Central memory CD8-positive, alpha-beta T cell (primary cell): Measurements from ENCODE around the gene BIVM.
"Not testable (repeated sequence)": the region's sequence is repeated elsewhere in the genome, so short reads cannot be mapped to it uniquely, and the experiment has no call there.

Experiments
- ATAC-seq: fragments of 150-1000 bp; cut with Tn5 transposase; replicated peaks from 2 replicates; pipeline ENCODE4 v1.10.0; 2022; ENCODE audit warnings: mild to moderate bottlenecking, moderate FRiP score, moderate number of reproducible peaks; ENCODE audit not compliant: poor library complexity, severe bottlenecking; ENCODE audit errors: extremely low read depth
- DNase-seq, 2 donors: peaks; one replicate each; pipeline ENCODE4 v3.0.0; 2021; ENCODE audit warnings: low spot score in 2 of 2
- H3K27ac Mint-ChIP-seq: one replicate; pipeline ENCODE4 v1.8.0; 2022; ENCODE audit warnings: low read depth, mild to moderate bottlenecking, moderate library complexity, mixed read lengths
- H3K27me3 Mint-ChIP-seq: one replicate; pipeline ENCODE4 v1.8.0; 2022; ENCODE audit warnings: mixed read lengths
- H3K36me3 Mint-ChIP-seq: one replicate; pipeline ENCODE4 v1.8.0; 2022; ENCODE audit warnings: mild to moderate bottlenecking, moderate library complexity, mixed read lengths; ENCODE audit not compliant: insufficient read depth
- H3K4me1 Mint-ChIP-seq: one replicate; pipeline ENCODE4 v1.8.0; 2022; ENCODE audit warnings: mixed read lengths
- H3K4me3 Mint-ChIP-seq: one replicate; pipeline ENCODE4 v1.8.0; 2022; ENCODE audit warnings: mild to moderate bottlenecking, moderate library complexity, mixed read lengths
- H3K9me3 Mint-ChIP-seq: one replicate; pipeline ENCODE4 v1.8.0; 2022; ENCODE audit warnings: mixed read lengths

Gene BIVM

DNA sequence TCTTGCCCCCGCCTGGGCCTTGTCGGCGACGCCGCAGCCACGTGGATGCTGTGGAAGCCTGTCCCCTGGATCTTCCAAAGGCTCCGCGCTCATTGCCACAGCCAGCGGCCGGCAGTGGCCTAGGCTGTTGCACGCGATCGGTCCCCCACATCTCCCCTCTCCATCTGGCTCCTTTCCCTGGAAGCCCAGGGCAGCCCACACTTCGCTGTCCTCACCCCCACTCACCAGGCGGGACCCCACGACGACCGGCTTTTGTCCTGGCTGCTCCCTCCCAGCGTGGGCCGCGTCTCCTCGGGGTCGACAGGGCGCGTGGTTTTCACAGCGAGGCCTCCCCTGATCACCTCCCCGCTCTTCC is 24.7 kb upstream of the BIVM start:
- ATAC-seq (no peak), DNase-seq (no peak)
- no peaks in the 10 kb centered on the region for H3K27me3 Mint-ChIP-seq
- H3K36me3 Mint-ChIP-seq = peaks cover 1% of the 10 kb centered on the region
- peak overlapping the region; percentile 85 for H3K4me3 Mint-ChIP-seq
- H3K9me3 Mint-ChIP-seq = no peaks in the 10 kb centered on the region
- H3K27ac Mint-ChIP-seq = peak overlapping the region; percentile 92
- peaks cover 24% of the 10 kb centered on the region for H3K4me1 Mint-ChIP-seq

- Mint-ChIP-seq H3K36me3 (peaks cover 5% of the 10 kb centered on the region), H3K4me1 (peaks cover 30% of the 10 kb centered on the region), H3K27ac (peak overlapping the region; percentile 92), H3K4me3 (peak overlapping the region; percentile 85), H3K27me3 (no peaks in the 10 kb centered on the region), H3K9me3 (no peaks in the 10 kb centered on the region)
- ATAC-seq = no peak
- DNase-seq = no peak
Measured at GRCh38 chr13:102774591-102775520, 24.1 kb upstream of the BIVM start.

- Mint-ChIP-seq H3K27ac (no peak overlapping the region), H3K4me3 (no peak overlapping the region), H3K4me1 (peaks cover 29% of the 10 kb centered on the region), H3K9me3 (no peaks in the 10 kb centered on the region), H3K36me3 (peaks cover 5% of the 10 kb centered on the region), H3K27me3 (no peaks in the 10 kb centered on the region)
- DNase-seq (no peak), ATAC-seq (no peak)
Measured at GRCh38 chr13:102776271-102776670, 22.6 kb upstream of the BIVM start.

DNA sequence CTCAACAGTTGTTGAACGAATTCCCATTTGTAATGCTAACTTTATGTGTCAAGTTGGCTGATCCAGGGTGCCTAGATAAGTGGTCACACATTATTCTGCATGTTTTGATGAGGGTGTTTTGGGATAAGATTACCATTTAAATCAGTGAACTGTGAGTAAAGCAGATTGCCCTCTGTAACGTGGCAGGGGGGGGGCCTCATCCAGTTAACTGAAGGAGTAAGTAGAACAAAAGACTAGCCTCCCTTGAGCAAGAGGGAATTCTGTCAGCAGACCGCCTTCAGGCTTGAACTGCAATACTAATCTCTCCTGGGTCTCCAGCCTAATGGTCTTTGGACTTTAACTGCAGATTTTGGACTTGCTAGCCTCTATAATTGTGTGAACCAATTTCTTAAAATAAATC is 21.2 kb upstream of the BIVM start:
- H3K4me3 Mint-ChIP-seq = no peak overlapping the region
- peaks cover 26% of the 10 kb centered on the region for H3K4me1 Mint-ChIP-seq
- H3K27ac Mint-ChIP-seq = no peak overlapping the region

GRCh38 chr13:102779436-102780159 is 19.3 kb upstream of the BIVM start:
- DNase-seq = no peak
- peaks cover 16% of the 10 kb centered on the region for H3K4me1 Mint-ChIP-seq
- no peaks in the 10 kb centered on the region for H3K27me3 Mint-ChIP-seq
- no peaks in the 10 kb centered on the region for H3K9me3 Mint-ChIP-seq
- peak overlapping the region; percentile 70 for H3K27ac Mint-ChIP-seq
- peak; percentile 75 for ATAC-seq
- peak overlapping the region; percentile 35 for H3K4me3 Mint-ChIP-seq
- peaks cover 3% of the 10 kb centered on the region for H3K36me3 Mint-ChIP-seq

More for the DNA sequence above, 21.2 kb upstream of the BIVM start:
- Mint-ChIP-seq H3K9me3 (no peaks in the 10 kb centered on the region), H3K27me3 (no peaks in the 10 kb centered on the region), H3K36me3 (peaks cover 5% of the 10 kb centered on the region)
- ATAC-seq (no peak), DNase-seq (no peak)

DNA sequence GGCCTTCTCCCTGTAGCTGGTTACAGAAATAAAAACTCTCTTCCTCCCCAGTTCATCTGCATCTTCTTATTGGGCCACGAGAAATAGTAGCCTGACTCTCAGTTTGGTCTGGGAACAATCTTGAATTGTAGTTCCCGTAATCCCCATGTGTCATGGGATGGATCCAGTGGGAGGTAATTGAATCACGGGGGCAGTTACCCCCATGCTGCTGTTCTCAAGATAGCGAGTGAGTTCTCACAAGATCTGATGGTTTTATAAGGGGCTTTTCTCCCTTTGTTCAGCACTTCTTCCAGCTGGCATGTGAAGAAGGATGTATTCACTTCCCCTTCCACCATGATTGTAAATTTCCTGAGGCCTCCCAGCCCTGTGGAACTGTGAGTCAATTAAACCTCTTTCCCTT is 18.3 kb upstream of the BIVM start:
- peaks cover 15% of the 10 kb centered on the region for H3K4me1 Mint-ChIP-seq
- not testable (repeated sequence) for H3K9me3 Mint-ChIP-seq, H3K4me3 Mint-ChIP-seq, H3K27ac Mint-ChIP-seq, H3K27me3 Mint-ChIP-seq, H3K36me3 Mint-ChIP-seq, ATAC-seq, DNase-seq

DNA sequence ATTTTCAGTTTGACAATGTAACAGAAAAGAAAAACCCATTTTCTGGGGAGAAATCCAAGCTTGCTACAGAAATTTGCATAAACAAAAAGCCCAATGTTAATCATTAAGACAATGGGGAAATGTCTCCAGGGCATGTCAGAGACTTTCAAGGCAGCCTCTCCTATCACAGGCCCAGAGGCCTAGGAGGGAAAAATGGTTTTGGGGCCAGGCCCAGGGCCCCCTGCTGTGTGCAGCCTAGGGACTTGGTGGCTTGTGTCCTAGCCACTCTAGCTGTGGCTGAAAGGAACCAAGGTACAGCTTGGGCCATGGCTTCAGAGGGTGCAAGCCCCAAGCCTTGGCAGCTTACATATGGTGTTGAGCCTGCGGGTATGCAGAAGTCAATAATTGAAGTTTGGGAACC is 17.3 kb upstream of the BIVM start:
- H3K27me3 Mint-ChIP-seq = no peaks in the 10 kb centered on the region
- H3K4me1 Mint-ChIP-seq = peaks cover 15% of the 10 kb centered on the region
- peaks cover 3% of the 10 kb centered on the region for H3K36me3 Mint-ChIP-seq
- no peak overlapping the region for H3K4me3 Mint-ChIP-seq
- DNase-seq (no peak), ATAC-seq (no peak)
- H3K9me3 Mint-ChIP-seq = no peaks in the 10 kb centered on the region
- H3K27ac Mint-ChIP-seq = no peak overlapping the region

GRCh38 chr13:102784483-102784882 is 14.4 kb upstream of the BIVM start:
- H3K4me1 Mint-ChIP-seq = peaks cover 5% of the 10 kb centered on the region
- ATAC-seq (no peak), DNase-seq (no peak)
- H3K4me3 Mint-ChIP-seq = no peak overlapping the region
- H3K27me3 Mint-ChIP-seq = no peaks in the 10 kb centered on the region
- no peaks in the 10 kb centered on the region for H3K9me3 Mint-ChIP-seq
- peaks cover 2% of the 10 kb centered on the region for H3K36me3 Mint-ChIP-seq
- H3K27ac Mint-ChIP-seq = no peak overlapping the region

DNA sequence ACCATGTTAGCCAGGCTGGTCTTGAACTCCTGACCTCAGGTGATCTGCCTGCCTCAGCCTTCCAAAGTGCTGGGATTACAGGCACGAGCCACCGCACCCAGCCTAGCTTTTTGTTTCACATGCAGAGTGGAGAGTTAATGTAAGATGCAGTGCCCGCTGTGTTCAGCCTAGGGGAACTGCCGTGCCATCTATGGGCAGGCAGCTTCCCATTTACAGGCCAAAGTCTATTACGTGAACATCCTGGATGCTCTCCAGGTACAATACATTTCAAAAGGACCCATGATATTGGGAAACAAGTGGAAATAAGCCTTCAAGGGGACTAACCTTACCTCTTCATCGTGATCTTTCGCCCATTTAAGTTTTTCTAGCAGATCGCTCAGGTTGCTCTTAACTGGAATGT is 10.2 kb upstream of the BIVM start:
- DNase-seq = no peak
- ATAC-seq = no peak
- Mint-ChIP-seq H3K4me1 (no peaks in the 10 kb centered on the region), H3K27me3 (no peaks in the 10 kb centered on the region), H3K4me3 (no peak overlapping the region), H3K9me3 (no peaks in the 10 kb centered on the region), H3K27ac (no peak overlapping the region), H3K36me3 (no peaks in the 10 kb centered on the region)

DNA sequence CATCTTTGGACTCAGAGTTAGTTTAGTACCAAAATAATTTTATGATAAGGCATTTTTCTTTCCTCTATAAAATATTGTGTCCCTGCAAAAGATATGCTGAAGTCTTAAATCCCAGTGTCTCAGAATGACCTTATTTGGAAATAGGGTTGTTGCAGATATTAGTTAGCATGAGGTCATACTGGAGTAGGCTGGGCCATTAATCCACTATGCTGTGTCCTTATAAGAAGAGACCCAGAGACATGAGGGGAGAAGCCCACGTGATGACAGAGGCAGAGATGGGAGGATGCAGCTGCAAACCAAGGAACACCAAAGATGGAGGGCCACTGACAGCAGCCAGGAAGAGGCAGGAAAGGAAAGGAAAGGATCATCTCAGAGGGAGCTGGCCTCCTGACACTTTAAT is 6.5 kb upstream of the BIVM start:
- no peaks in the 10 kb centered on the region for H3K9me3 Mint-ChIP-seq
- H3K36me3 Mint-ChIP-seq = peaks cover 3% of the 10 kb centered on the region
- H3K27me3 Mint-ChIP-seq = no peaks in the 10 kb centered on the region
- no peak overlapping the region for H3K4me3 Mint-ChIP-seq
- ATAC-seq (no peak), DNase-seq (no peak)
- no peak overlapping the region for H3K27ac Mint-ChIP-seq
- no peaks in the 10 kb centered on the region for H3K4me1 Mint-ChIP-seq

DNA sequence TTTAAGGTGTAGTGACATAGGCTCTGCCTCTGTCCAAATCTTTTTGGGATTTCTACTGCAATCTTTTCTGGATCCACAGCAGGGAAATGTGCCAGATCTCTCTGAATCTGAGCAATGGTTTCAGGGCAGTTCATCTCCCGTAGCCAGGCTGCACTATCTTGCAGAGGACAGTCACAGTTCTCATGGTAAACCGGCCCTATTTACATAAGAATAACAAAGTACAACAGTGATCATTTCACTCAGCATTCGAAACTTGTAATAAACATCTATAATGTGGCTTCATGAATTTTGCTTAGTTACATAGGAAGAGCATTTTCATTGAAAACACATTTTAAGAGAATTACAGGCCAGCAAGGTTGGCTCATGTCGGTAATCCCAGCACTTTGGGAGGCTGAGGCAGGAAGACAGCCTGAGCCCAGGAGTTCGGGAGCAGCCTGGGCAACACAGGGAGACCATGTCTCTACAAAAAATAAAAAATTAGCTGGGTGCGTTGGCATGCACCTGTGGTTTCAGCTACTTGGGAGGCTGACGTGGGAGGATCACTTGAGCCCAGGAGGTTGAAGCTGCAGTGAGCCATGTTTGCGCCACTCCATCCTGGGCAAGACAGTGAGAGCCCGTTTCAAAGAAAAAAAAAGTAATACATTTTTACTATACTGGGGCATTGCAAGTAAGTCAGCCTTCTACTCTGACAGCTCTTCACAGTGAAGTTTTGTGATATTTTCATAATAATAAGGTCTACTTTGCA is 5.1 kb upstream of the BIVM start:
- DNase-seq (no peak), ATAC-seq (no peak)
- Mint-ChIP-seq H3K9me3 (no peaks in the 10 kb centered on the region), H3K4me1 (peaks cover 6% of the 10 kb centered on the region), H3K27ac (no peak overlapping the region), H3K27me3 (no peaks in the 10 kb centered on the region), H3K4me3 (no peak overlapping the region), H3K36me3 (peaks cover 3% of the 10 kb centered on the region)

DNA sequence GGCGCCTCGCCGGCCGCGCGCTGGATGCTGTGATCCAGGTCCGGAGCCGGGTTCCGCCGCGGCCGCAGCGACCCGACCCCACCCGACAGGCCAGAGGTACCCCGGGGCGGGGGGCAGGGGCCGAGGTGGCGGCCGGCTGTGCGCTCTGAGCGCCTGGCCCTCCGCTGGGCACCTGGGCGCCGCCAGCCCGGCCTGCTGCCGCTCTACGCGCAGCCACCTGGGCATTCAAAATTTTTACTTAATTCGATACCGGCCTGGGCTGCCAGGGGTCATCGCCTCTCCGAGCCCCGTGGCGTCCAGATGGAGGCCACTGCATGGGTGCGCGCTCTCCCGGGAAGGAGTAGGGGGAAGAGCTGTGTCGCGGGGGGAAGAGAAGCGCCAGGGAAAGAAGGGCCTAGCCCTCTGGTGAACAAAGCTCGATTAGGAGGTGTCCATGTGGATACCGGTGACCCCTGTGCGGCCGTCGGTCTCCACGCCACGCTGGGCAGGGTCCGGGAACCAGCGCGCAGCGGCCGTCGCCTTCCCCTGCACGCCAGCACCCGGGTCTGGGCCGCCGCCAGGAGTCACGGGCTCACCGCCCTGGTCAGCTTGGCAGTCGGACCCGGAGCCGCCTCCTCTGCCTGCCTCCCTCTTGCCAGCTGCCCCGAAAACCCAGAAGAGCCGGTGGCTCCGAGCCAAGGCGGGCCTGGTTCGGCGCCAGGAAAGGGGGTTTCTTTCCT is 666 bp downstream of the BIVM start:
- Mint-ChIP-seq H3K4me1 (peaks cover 17% of the 10 kb centered on the region), H3K9me3 (no peaks in the 10 kb centered on the region), H3K4me3 (peak overlapping the region; percentile 90), H3K36me3 (peaks cover 11% of the 10 kb centered on the region), H3K27ac (peak overlapping the region; percentile 77), H3K27me3 (no peaks in the 10 kb centered on the region)
- no peak for DNase-seq
- ATAC-seq = no peak
